Measurements from ENCODE around the gene SHISA8.

The SHISA8 gene

DNA sequence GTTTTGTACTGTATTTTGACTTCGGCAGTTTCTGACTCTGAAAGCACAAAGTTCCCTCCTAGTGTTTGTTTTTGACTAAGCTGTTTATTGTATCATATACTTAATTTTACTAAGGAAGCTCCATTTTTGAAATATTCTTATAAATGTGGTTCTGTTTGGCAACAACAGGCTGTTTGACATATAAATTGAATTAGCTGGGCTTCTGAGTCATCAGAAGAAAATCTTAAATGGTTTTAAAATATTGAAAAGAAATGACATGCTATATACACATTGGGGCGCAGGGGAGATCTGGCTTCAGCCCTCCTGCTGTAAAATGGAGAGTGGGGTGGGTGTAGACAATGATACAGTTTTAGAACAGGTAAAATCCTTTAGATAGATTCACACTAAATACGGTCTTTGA lies 38.6 kb downstream of the SHISA8 start:
- H3K36me3 ChIP-seq (ENCODE audit: low read length): peaks cover 37% of the 10 kb centered on the region
- no peak overlapping the region for H3K4me3 ChIP-seq (ENCODE audit: insufficient read depth, low read length, poor library complexity, severe bottlenecking)
- H4K20me1 ChIP-seq (ENCODE audit: low read depth, low read length): no peaks in the 10 kb centered on the region
- no peak overlapping the region for H3K27ac ChIP-seq (ENCODE audit: low read depth, low read length)
- H3K27me3 ChIP-seq (ENCODE audit: low read length): no peaks in the 10 kb centered on the region
- no peaks in the 10 kb centered on the region for H3F3A ChIP-seq (ENCODE audit: insufficient read depth)
- TF ChIP-seq EZH2phosphoT487 (conservative IDR thresholded peaks at IDR 0.05; ENCODE audit: low read length) (no peak), CTCF (IDR thresholded peaks at IDR 0.05; ENCODE audit: insufficient read depth, low read length, poor library complexity, severe bottlenecking) (no peak)
- no peaks in the 10 kb centered on the region; the same call in 1 of the 2 replicates for H3K79me2 ChIP-seq (ENCODE audit: insufficient read depth, low read length)
- H3K4me2 ChIP-seq (ENCODE audit: low read depth, low read length, poor library complexity, severe bottlenecking): no peak overlapping the region
- H2AFZ ChIP-seq (ENCODE audit: low read depth, low read length, severe bottlenecking): no peak overlapping the region
- H3K9me2 ChIP-seq (replicated peaks; ENCODE audit: insufficient read depth, low read length): no peaks in the 10 kb centered on the region
- H3K9me3 ChIP-seq (ENCODE audit: insufficient read depth, low read length): no peaks in the 10 kb centered on the region
- no peak overlapping the region for H3K9ac ChIP-seq (ENCODE audit: low read length)

DNA sequence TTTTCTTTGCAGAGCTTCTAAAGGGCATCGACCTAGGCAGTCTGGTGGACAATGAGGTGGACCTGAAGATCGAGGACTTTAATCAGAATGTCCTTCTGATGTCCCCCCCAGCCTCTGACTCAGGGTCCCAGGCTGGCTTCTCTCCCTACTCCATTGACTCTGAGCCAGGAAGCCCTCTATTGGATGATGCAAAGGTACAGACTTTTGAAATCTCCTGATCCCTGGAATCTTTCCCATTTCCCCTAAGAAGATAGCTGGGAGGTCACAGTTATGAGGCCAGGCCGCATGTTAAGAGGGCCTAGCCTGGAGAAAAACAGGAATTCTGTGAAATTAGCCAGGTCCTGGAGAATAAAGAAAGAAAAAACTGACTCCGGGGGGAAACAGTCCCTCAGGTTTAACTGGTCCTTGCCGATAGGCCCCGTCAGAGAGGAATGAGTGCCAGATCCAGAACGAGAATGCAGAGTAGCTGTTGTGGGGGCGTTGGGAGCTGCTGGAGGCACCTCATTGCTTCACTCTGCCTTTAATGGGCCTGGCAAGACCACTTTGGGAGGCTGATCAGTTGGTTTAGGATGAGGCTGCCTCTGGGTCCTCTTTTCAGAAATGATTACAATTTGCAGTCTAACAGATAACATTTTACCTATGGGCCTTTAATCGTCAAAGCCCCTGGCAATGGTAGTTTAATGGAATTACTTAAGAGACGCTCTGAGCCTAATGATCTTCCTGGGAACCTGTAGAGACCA lies 39.2 kb downstream of the SHISA8 start:
- Histone ChIP-seq H3K27ac (ENCODE audit: low read depth, low read length) (no peak overlapping the region), H3F3A (ENCODE audit: insufficient read depth) (no peaks in the 10 kb centered on the region), H3K9ac (ENCODE audit: low read length) (no peak overlapping the region), H3K4me3 (ENCODE audit: insufficient read depth, low read length, poor library complexity, severe bottlenecking) (no peak overlapping the region), H3K36me3 (ENCODE audit: low read length) (peaks cover 38% of the 10 kb centered on the region), H3K4me2 (ENCODE audit: low read depth, low read length, poor library complexity, severe bottlenecking) (no peak overlapping the region), H3K27me3 (ENCODE audit: low read length) (no peaks in the 10 kb centered on the region), H2AFZ (ENCODE audit: low read depth, low read length, severe bottlenecking) (no peak overlapping the region), H4K20me1 (ENCODE audit: low read depth, low read length) (no peaks in the 10 kb centered on the region), H3K9me3 (ENCODE audit: insufficient read depth, low read length) (no peaks in the 10 kb centered on the region), H3K9me2 (replicated peaks; ENCODE audit: insufficient read depth, low read length) (no peaks in the 10 kb centered on the region), H3K79me2 (ENCODE audit: insufficient read depth, low read length) (no peaks in the 10 kb centered on the region; the same call in 1 of the 2 replicates)
- TF ChIP-seq EZH2phosphoT487 (conservative IDR thresholded peaks at IDR 0.05; ENCODE audit: low read length): no peak
- TF ChIP-seq CTCF (IDR thresholded peaks at IDR 0.05; ENCODE audit: insufficient read depth, low read length, poor library complexity, severe bottlenecking): no peak

GRCh38 chr22:41874090-41874489 lies 40.8 kb downstream of the SHISA8 start:
- H4K20me1 ChIP-seq (ENCODE audit: low read depth, low read length): no peaks in the 10 kb centered on the region
- TF ChIP-seq CTCF (IDR thresholded peaks at IDR 0.05; ENCODE audit: insufficient read depth, low read length, poor library complexity, severe bottlenecking) (no peak), EZH2phosphoT487 (conservative IDR thresholded peaks at IDR 0.05; ENCODE audit: low read length) (no peak)
- peaks cover 37% of the 10 kb centered on the region for H3K36me3 ChIP-seq (ENCODE audit: low read length)
- no peaks in the 10 kb centered on the region for H3K27me3 ChIP-seq (ENCODE audit: low read length)
- H2AFZ ChIP-seq (ENCODE audit: low read depth, low read length, severe bottlenecking): no peak overlapping the region
- H3K9me2 ChIP-seq (replicated peaks; ENCODE audit: insufficient read depth, low read length): no peaks in the 10 kb centered on the region
- H3K9ac ChIP-seq (ENCODE audit: low read length): no peak overlapping the region
- no peak overlapping the region for H3K4me2 ChIP-seq (ENCODE audit: low read depth, low read length, poor library complexity, severe bottlenecking)
- H3K79me2 ChIP-seq (ENCODE audit: insufficient read depth, low read length): no peaks in the 10 kb centered on the region; the same call in 1 of the 2 replicates
- no peak overlapping the region for H3K4me3 ChIP-seq (ENCODE audit: insufficient read depth, low read length, poor library complexity, severe bottlenecking)
- H3F3A ChIP-seq (ENCODE audit: insufficient read depth): no peaks in the 10 kb centered on the region
- no peaks in the 10 kb centered on the region for H3K9me3 ChIP-seq (ENCODE audit: insufficient read depth, low read length)
- H3K27ac ChIP-seq (ENCODE audit: low read depth, low read length): no peak overlapping the region

All from SU-DHL-6 (cell line).